Liver (tissue), 3 donors: ENCODE data around the gene IFITM10.

ENCODE experiments used
- RAD21 ChIP-seq, 2 donors: IDR thresholded peaks; 2 replicates each; pipeline ENCODE4 v1.6.1; 2016; ENCODE audit warnings: antibody characterized with exemption in 2 of 2, mild to moderate bottlenecking in 2 of 2
- SP1 ChIP-seq: IDR thresholded peaks from 2 replicates; pipeline ENCODE4 v1.6.1; 2018; ENCODE audit warnings: antibody characterized with exemption, mild to moderate bottlenecking
- YY1 ChIP-seq: IDR thresholded peaks from 2 replicates; pipeline ENCODE4 v1.6.1; 2016; ENCODE audit warnings: antibody characterized with exemption, mild to moderate bottlenecking
- TF ChIP-seq, protein P1 (sequence below): fragments of 150-350 bp; IDR thresholded peaks from 2 replicates; pipeline ENCODE4 v1.5.1; 2017; ENCODE audit warnings: improper control_type of control experiment, low read depth, low read length; ENCODE audit not compliant: missing input control
- TF ChIP-seq, protein P2 (sequence below): IDR thresholded peaks from 2 replicates; pipeline ENCODE4 v1.6.1; 2016; ENCODE audit warnings: antibody characterized with exemption
- donor health status: healthy.
- donor health status: healthy.

DNA sequence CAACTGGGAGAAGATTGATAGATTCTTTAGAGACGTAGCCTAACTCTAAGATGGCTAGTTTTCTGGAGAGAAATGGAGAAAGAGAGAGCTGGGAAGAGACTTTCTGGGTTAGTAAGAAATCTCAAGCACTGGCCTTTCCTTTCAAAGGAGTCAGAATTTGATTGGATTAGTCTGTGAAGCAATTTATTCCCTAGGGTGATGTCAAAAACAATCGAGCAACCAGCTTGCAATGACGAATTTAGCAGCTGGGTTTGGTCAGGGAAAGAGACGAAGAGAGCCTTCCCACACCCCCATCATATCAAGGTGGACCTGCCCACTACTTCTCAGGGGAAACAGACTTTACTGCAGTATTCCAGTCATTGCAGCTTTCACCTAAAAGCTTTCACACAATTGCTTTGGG is 42.6 kb downstream of the IFITM10 start:
- TF ChIP-seq YY1 (no peak), SP1 (no peak), RAD21 (IDR thresholded peaks at IDR 0.05) (no peak)
- TF ChIP-seq, protein P1, sequence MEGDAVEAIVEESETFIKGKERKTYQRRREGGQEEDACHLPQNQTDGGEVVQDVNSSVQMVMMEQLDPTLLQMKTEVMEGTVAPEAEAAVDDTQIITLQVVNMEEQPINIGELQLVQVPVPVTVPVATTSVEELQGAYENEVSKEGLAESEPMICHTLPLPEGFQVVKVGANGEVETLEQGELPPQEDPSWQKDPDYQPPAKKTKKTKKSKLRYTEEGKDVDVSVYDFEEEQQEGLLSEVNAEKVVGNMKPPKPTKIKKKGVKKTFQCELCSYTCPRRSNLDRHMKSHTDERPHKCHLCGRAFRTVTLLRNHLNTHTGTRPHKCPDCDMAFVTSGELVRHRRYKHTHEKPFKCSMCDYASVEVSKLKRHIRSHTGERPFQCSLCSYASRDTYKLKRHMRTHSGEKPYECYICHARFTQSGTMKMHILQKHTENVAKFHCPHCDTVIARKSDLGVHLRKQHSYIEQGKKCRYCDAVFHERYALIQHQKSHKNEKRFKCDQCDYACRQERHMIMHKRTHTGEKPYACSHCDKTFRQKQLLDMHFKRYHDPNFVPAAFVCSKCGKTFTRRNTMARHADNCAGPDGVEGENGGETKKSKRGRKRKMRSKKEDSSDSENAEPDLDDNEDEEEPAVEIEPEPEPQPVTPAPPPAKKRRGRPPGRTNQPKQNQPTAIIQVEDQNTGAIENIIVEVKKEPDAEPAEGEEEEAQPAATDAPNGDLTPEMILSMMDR: no peak
- TF ChIP-seq, protein P2, sequence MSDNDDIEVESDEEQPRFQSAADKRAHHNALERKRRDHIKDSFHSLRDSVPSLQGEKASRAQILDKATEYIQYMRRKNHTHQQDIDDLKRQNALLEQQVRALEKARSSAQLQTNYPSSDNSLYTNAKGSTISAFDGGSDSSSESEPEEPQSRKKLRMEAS: no peak
